Common myeloid progenitor, CD34-positive (primary cell): ENCODE measurements around the gene CHMP2A.
"Not testable (repeated sequence)": the region's sequence is repeated elsewhere in the genome, so short reads cannot be mapped to it uniquely, and the experiment has no call there.

Experiments
- CTCF ChIA-PET: fragments of 350-600 bp; sonication (Branson Sonifier 250); formaldehyde crosslinking; loops from one replicate; lab custom pipeline; 2021; ENCODE audit warnings: antibody characterized with exemption; lab: Charles Lee
- POLR2A ChIA-PET: fragments of 350-600 bp; sonication (Branson Sonifier 250); formaldehyde crosslinking; loops from one replicate; lab custom pipeline; 2021; ENCODE audit warnings: antibody characterized with exemption; lab: Charles Lee
- DNase-seq, 3 donors: peaks; one replicate each; pipeline versions ENCODE4 v3.0.0 to v3.0.0-alpha.2; 2013
- H3K27ac ChIP-seq, 2 experiments: 1 replicate in 1 of 2; 2 replicates in 1 of 2; pipeline ENCODE4 v1.7.0; 2013; ENCODE audit warnings: inconsistent platforms in 2 of 2, low read length in 2 of 2, mild to moderate bottlenecking in 2 of 2, low read depth in 1 of 2, moderate library complexity in 1 of 2; ENCODE audit not compliant: severe bottlenecking in 2 of 2, insufficient read depth in 1 of 2, poor library complexity in 1 of 2
- H3K27me3 ChIP-seq, 5 experiments: replicated peaks in 2 of 5; 1 replicate in 3 of 5; 2 replicates in 2 of 5; pipeline versions ENCODE4 v1.6.1 to v1.7.0; 2013; ENCODE audit warnings: low read length in 4 of 5, mild to moderate bottlenecking in 2 of 5, moderate library complexity in 2 of 5, inconsistent platforms in 1 of 5; ENCODE audit not compliant: insufficient read depth in 5 of 5, control insufficient read depth in 4 of 5
- H3K36me3 ChIP-seq, 4 experiments: 1 replicate in 2 of 4; 2 replicates in 2 of 4; pipeline versions ENCODE4 v1.6.1 to v1.7.0; 2013; ENCODE audit warnings: low read length in 3 of 4, control low read depth in 1 of 4, mild to moderate bottlenecking in 1 of 4; ENCODE audit not compliant: control insufficient read depth in 4 of 4, insufficient read depth in 4 of 4
- H3K4me1 ChIP-seq, 4 experiments: 1 replicate in 3 of 4; 2 replicates in 1 of 4; pipeline versions ENCODE4 v1.6.1 to v1.7.1; 2013; ENCODE audit warnings: low read length in 3 of 4, mild to moderate bottlenecking in 3 of 4, control low read depth in 1 of 4, inconsistent platforms in 1 of 4, moderate library complexity in 1 of 4; ENCODE audit not compliant: control insufficient read depth in 4 of 4, insufficient read depth in 4 of 4; ENCODE audit errors: control extremely low read depth in 1 of 4
- H3K4me3 ChIP-seq, 7 experiments: 1 replicate in 4 of 7; 2 replicates in 3 of 7; pipeline versions ENCODE4 v1.5.1 to v1.7.0; 2013; ENCODE audit warnings: mild to moderate bottlenecking in 7 of 7, low read length in 6 of 7, moderate library complexity in 6 of 7, inconsistent platforms in 2 of 7, low read depth in 2 of 7, control low read depth in 1 of 7; ENCODE audit not compliant: insufficient read depth in 4 of 7, control insufficient read depth in 1 of 7; ENCODE audit errors: extremely low read depth in 1 of 7
- H3K9me3 ChIP-seq, 5 experiments: 1 replicate in 4 of 5; 2 replicates in 1 of 5; pipeline versions ENCODE4 v1.6.1 to v1.7.1; 2013; ENCODE audit warnings: low read length in 4 of 5, mild to moderate bottlenecking in 2 of 5, inconsistent platforms in 1 of 5, low read depth in 1 of 5, moderate library complexity in 1 of 5; ENCODE audit not compliant: control insufficient read depth in 4 of 5, insufficient read depth in 2 of 5; ENCODE audit errors: control extremely low read depth in 1 of 5
- WGBS: methylation state at CpG from one replicate; pipeline ENCODE4 v1.1.5; 2013; ENCODE audit not compliant: insufficient coverage; 5-methylcytosine and 5-hydroxymethylcytosine counted together

Gene CHMP2A

DNA sequence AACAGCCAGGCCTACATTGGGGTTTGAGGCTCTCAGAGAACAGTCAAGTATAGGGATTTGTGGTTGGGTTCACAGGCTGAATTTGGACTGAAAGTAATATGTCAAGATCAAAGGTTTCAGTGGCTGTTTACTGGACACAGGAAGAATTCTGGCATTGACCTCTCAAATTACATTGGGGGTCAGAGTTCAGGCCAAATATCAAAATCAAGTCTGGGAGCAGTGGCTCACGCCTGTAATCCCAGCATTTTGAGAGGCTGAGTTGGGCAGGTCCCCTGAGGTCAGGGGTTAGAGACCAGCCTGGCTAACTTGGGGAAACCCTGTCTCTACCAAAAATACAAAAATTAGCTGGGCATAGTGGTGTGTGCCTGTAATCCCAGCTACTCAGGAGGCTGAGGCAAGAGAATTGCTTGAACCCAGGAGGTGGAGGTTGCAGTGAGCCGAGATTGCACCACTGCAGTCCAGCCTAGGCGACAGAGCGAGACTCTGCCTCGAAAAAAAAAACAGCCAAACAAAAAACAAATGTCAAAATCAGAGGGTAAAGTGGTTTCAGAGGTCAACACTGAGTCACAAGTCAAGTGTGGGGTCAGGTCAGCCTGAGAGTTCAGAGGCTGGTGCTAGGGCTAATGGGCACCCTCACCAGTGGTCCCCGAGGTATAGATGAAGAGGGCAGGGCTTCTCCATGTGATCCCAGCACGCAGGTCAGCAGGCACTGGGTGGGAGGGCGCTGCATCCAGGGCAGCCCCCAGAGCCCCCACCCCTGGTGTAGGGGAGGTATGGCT is 44.6 kb downstream of the CHMP2A start:
- Histone ChIP-seq H3K36me3 (peaks cover 0 to 4% (median 2%) of the 10 kb centered on the region in 4 experiments), H3K9me3 (peaks cover 0 to 3% (median 0%) of the 10 kb centered on the region in 5 experiments), H3K4me1 (peaks cover 0 to 16% (median 14%) of the 10 kb centered on the region in 4 experiments), H3K27ac (no peak overlapping the region), H3K4me3 (no peak overlapping the region), H3K27me3 (no peaks in the 10 kb centered on the region)
- CTCF ChIA-PET: interaction anchor here (1.1 to 2.1 kb wide), 3 partner anchors 8 to 10 kb away, joined by 3 to 10 read pairs (median 3); partner anchors contain the start of gene ZBTB45
- POLR2A ChIA-PET: no interaction called here
- WGBS: 87% methylated on average over 5 of the region's 8 CpGs
- DNase-seq: no peak

DNA sequence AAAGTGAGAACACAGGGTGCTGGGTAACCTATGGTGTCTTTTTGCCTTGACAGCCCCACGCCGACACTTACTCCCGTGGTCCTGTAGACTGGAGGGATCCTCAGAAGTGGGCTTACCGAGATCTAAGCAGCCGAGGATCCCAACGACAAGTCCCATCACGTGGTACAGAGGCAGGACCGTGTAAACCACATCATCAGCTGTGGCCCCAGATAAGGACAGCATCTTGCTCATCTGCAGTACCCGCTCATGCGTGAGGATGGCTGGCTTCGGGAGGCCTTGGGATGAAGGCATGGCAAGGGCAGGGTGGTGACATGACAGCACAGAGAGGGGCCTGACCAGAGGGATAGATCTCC is 45.2 kb downstream of the CHMP2A start:
- ChIA-PET POLR2A (interaction anchor here (0.7 kb wide), 1 partner anchor 10 kb away, joined by 9 read pairs; no protein-coding TSS in a partner anchor), CTCF (interaction anchor here (1.1 to 1.5 kb wide), 2 partner anchors 8 to 10 kb away, joined by 3 read pairs; partner anchors contain the start of gene ZBTB45)
- Histone ChIP-seq H3K36me3 (peaks cover 0 to 3% (median 1%) of the 10 kb centered on the region in 4 experiments), H3K9me3 (peaks cover 0 to 3% (median 0%) of the 10 kb centered on the region in 5 experiments), H3K27me3 (no peaks in the 10 kb centered on the region), H3K4me1 (peaks cover 0 to 15% (median 13%) of the 10 kb centered on the region in 4 experiments), H3K27ac (no peak overlapping the region), H3K4me3 (no peak overlapping the region)
- DNase-seq: peak in 1 of 3 donors; percentile 48
- WGBS: 97% methylated on average over 9 of the region's 11 CpGs

DNA sequence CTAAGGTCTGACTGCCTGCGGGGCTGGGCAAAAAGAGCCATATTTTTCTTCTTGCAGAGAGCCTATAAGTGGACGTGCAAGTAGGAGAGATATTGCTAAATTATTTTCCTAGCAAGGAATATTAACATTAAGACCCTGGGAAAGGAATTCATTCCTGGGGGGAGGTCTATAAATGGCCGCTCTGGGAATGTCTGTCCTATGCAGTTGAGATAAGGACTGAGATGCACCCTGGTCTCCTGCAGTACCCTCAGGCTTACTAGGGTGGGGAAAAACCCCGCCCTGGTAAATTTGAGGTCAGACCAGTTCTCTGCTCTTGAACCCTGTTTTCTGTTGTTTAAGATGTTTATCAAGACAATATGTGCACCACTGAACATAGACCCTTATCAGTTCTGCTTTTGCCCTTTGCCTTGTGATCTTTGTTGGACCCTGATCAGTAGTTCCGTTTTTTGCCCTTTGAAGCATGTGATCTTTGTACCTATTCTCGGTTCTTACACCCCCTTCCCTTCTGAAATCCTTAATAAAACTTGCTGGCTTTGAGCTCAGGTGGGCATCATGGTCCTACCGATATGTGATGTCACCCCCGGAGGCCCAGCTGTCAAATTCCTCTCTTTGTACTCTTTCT is 47.2 kb downstream of the CHMP2A start:
- WGBS: 77% methylated on average over 4 of the region's 8 CpGs
- H3K36me3 ChIP-seq, H3K4me3 ChIP-seq, H3K27ac ChIP-seq, H3K9me3 ChIP-seq, H3K4me1 ChIP-seq, POLR2A ChIA-PET, DNase-seq, H3K27me3 ChIP-seq: not testable (repeated sequence)
- CTCF ChIA-PET: interaction anchor here (1.3 kb wide), 1 partner anchor 10 kb away, joined by 5 read pairs; no protein-coding TSS in a partner anchor
